HG02588 (cell line): ENCODE results near the gene TNS2.
"Not testable (repeated sequence)": the region's sequence is repeated elsewhere in the genome, so short reads cannot be mapped to it uniquely, and the experiment has no call there.

ENCODE experiments used
- ATAC-seq: cut with Tn5 transposase; IDR thresholded peaks from one replicate; pipeline ENCODE4 v1.9.1; 2021; ENCODE audit warnings: mild to moderate bottlenecking, moderate library complexity; ENCODE audit not compliant: unreplicated experiment

TNS2 gene

GRCh38 chr12:53094796-53095595 is 45.1 kb downstream of the TNS2 start:
- not testable (repeated sequence) for ATAC-seq

- ATAC-seq = not testable (repeated sequence)
Observed at GRCh38 chr12:53095596-53095895, 45.7 kb downstream of the TNS2 start.

GRCh38 chr12:53096089-53096741 is 46.4 kb downstream of the TNS2 start:
- ATAC-seq = no peak

- no peak for ATAC-seq
Observed at GRCh38 chr12:53096759-53097158, 46.9 kb downstream of the TNS2 start.

- no peak for ATAC-seq
Observed at GRCh38 chr12:53097207-53097563, 47.3 kb downstream of the TNS2 start.

- ATAC-seq = no peak
Observed at GRCh38 chr12:53097564-53098353, 47.9 kb downstream of the TNS2 start, which contains the start of gene IGFBP6. TSS of gene IGFBP6 (plus strand) at chr12:53097667. CDS start at chr12:53097718, 51 bp downstream.

GRCh38 chr12:53098354-53098981 is 48.6 kb downstream of the TNS2 start:
- ATAC-seq = no peak

GRCh38 chr12:53099071-53099882 is 49.4 kb downstream of the TNS2 start:
- no peak for ATAC-seq

GRCh38 chr12:53100466-53101151 is 50.7 kb downstream of the TNS2 start:
- no peak for ATAC-seq

- no peak for ATAC-seq
Observed at GRCh38 chr12:53101266-53101665, 51.4 kb downstream of the TNS2 start.

- ATAC-seq = no peak
Observed at GRCh38 chr12:53101931-53102781, 52.3 kb downstream of the TNS2 start.

- ATAC-seq = no peak
Observed at GRCh38 chr12:53102883-53103807, 53.3 kb downstream of the TNS2 start, which contains the start of gene SOAT2. TSS of gene SOAT2 (plus strand) at chr12:53103486. CDS start at chr12:53103578, 92 bp downstream.

- ATAC-seq = no peak
Observed at GRCh38 chr12:53103860-53104305, 54.0 kb downstream of the TNS2 start.

- ATAC-seq = no peak
Observed at GRCh38 chr12:53105256-53105655, 55.4 kb downstream of the TNS2 start.

GRCh38 chr12:53105712-53106439 is 56.0 kb downstream of the TNS2 start:
- no peak for ATAC-seq

- no peak for ATAC-seq
Observed at GRCh38 chr12:53107122-53107521, 57.3 kb downstream of the TNS2 start.

GRCh38 chr12:53112431-53112830 is 62.6 kb downstream of the TNS2 start:
- ATAC-seq = not testable (repeated sequence)
